Measurements from ENCODE around the gene CCDC154.

DNA sequence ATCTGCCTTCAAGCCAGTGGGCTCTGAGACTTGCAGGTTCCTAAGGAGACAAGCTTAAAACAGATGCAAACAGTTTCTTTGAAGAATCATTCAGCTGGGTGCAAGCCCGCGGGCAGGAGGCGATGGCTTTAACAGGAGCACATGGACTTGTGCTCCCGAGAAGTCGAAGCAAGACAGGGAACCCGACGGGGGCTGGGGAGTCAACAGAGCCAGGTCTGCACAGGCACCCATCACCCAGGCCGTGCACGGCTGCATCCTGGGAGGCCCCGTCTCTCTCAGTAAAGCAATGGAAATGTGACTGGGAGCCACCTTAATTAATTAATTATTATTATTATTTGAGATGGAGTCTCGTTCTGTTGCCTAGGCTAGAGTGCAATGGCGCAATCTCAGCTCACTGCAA, 44.7 kb upstream of the CCDC154 start:
- TF ChIP-seq, protein P1, sequence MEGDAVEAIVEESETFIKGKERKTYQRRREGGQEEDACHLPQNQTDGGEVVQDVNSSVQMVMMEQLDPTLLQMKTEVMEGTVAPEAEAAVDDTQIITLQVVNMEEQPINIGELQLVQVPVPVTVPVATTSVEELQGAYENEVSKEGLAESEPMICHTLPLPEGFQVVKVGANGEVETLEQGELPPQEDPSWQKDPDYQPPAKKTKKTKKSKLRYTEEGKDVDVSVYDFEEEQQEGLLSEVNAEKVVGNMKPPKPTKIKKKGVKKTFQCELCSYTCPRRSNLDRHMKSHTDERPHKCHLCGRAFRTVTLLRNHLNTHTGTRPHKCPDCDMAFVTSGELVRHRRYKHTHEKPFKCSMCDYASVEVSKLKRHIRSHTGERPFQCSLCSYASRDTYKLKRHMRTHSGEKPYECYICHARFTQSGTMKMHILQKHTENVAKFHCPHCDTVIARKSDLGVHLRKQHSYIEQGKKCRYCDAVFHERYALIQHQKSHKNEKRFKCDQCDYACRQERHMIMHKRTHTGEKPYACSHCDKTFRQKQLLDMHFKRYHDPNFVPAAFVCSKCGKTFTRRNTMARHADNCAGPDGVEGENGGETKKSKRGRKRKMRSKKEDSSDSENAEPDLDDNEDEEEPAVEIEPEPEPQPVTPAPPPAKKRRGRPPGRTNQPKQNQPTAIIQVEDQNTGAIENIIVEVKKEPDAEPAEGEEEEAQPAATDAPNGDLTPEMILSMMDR (conservative IDR thresholded peaks at IDR 0.05; ENCODE audit: low read depth, low read length): no peak
- TF ChIP-seq MAFK (IDR thresholded peaks at IDR 0.05; ENCODE audit: low read depth, low read length) (no peak), SMC3 (IDR thresholded peaks at IDR 0.05; ENCODE audit: low read depth, low read length) (no peak), POLR2A (IDR thresholded peaks at IDR 0.05; ENCODE audit: low read depth, low read length) (no peak), ELK1 (IDR thresholded peaks at IDR 0.05; ENCODE audit: borderline replicate concordance, low read depth, low read length) (no peak), CHD1 (IDR thresholded peaks at IDR 0.05; ENCODE audit: low read depth, low read length) (no peak), FOS (IDR thresholded peaks at IDR 0.05; ENCODE audit: low read depth, low read length) (no peak), MAZ (IDR thresholded peaks at IDR 0.05; ENCODE audit: borderline replicate concordance, low read depth, low read length) (no peak)
- TF ChIP-seq, protein P2, sequence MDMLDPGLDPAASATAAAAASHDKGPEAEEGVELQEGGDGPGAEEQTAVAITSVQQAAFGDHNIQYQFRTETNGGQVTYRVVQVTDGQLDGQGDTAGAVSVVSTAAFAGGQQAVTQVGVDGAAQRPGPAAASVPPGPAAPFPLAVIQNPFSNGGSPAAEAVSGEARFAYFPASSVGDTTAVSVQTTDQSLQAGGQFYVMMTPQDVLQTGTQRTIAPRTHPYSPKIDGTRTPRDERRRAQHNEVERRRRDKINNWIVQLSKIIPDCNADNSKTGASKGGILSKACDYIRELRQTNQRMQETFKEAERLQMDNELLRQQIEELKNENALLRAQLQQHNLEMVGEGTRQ (IDR thresholded peaks at IDR 0.05; ENCODE audit: low read depth, low read length): no peak

Data from IMR-90 (cell line).